Measurements from ENCODE around the gene BLOC1S3. TPM values are rescaled to one million over a fixed set of nuclear protein-coding genes. Genes with fewer than 3 reads are reported as not detected.

The BLOC1S3 gene
- total and polyA plus RNA-seq, 4 donors = 4.2 to 17.3 (median 8.1) TPM

DNA sequence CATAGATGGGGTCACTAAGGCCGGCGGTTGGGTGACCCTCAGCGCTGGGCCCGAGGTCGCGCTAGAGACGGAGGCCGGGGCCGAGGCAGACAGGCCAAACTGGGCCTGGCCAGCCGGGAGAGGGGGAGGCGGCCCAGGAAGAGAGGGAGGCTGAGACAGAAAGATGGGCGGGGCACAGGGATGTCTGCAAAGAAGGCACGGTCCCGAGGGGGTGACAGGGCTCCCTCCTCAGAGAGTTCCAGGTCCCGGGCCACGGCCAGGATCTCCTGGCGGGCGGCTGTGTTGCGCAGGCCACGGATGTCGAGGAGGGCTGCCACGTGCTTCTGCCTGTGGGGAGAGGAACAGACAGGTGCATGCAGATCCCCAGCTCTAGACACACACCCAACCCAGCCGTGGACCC, 34.4 kb downstream of the BLOC1S3 start:
- Histone ChIP-seq H3K9ac (ENCODE audit: insufficient read depth in 1 of 2, low read length in 2 of 2) (no peak overlapping the region), H3K9me3 (ENCODE audit: control insufficient read depth in 4 of 4, insufficient read depth in 3 of 4, low read length in 3 of 4) (no peaks in the 10 kb centered on the region), H3K4me1 (ENCODE audit: control insufficient read depth in 5 of 5, insufficient read depth in 5 of 5, low read length in 5 of 5) (peaks cover 0 to 16% (median 10%) of the 10 kb centered on the region in 5 donors), H3K27me3 (ENCODE audit: control insufficient read depth in 3 of 3, insufficient read depth in 3 of 3, low read length in 2 of 3) (peaks cover 0 to 31% (median 16%) of the 10 kb centered on the region in 3 donors), H3K27ac (ENCODE audit: low read depth in 1 of 2, low read length in 1 of 2) (peak overlapping the region in 1 of 2 donors; percentile 9), H3K36me3 (ENCODE audit: control insufficient read depth in 4 of 4, insufficient read depth in 4 of 4, low read length in 4 of 4) (no peaks in the 10 kb centered on the region), H3K4me3 (no peak overlapping the region)
- 80 to 83% methylated on average over 14 to 23 of the region's 23 CpGs for WGBS, 2 donors
- TF ChIP-seq, protein P1, sequence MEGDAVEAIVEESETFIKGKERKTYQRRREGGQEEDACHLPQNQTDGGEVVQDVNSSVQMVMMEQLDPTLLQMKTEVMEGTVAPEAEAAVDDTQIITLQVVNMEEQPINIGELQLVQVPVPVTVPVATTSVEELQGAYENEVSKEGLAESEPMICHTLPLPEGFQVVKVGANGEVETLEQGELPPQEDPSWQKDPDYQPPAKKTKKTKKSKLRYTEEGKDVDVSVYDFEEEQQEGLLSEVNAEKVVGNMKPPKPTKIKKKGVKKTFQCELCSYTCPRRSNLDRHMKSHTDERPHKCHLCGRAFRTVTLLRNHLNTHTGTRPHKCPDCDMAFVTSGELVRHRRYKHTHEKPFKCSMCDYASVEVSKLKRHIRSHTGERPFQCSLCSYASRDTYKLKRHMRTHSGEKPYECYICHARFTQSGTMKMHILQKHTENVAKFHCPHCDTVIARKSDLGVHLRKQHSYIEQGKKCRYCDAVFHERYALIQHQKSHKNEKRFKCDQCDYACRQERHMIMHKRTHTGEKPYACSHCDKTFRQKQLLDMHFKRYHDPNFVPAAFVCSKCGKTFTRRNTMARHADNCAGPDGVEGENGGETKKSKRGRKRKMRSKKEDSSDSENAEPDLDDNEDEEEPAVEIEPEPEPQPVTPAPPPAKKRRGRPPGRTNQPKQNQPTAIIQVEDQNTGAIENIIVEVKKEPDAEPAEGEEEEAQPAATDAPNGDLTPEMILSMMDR (IDR thresholded peaks at IDR 0.05; ENCODE audit: control extremely low read depth, extremely low read depth) = no peak
- DNase-seq (no peak), ATAC-seq (ENCODE audit: insufficient read depth, low FRiP score) (no peak)

DNA sequence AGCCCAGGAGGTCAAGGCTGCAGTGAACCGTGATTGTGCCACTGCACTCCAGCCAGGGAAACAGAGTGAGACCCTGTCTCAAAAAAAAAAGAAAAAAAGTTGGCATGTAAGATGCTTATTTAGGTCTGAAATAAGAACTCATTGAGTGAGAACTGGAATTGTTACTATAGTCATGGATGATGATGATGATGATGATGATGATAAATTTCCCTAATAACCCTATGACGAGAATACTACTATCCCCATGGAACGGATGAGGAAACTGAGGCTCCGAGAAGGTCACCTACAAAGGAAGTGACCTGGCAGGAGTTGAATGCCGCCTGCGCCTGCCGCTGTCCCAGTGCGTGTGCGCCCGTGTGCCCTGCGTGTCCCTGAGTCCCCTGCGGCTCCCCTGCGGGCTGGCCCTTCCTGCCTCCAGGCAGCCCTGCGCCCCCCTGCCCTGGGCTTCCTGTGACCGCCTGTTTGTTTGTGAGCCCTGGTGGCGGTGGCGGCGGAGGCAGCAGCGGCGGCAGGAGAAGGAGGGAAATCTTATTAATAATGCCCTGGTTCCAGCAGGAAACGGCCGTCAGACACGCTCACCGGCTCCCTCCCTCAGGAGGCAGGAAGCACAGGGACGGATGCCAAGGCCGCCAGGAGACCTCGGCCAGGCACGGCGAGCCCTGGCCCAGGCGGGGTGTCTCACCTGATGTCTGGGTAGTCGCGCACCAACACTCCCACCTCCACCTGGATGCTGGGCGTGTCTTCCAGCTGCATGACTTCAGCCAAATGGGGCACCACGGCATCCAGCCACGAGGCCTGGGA, 37.0 kb downstream of the BLOC1S3 start:
- 5 to 11% methylated on average over 35 of the region's 35 CpGs for WGBS, 2 donors
- peaks cover 0 to 40% (median 16%) of the 10 kb centered on the region in 3 donors for H3K27me3 ChIP-seq (ENCODE audit: control insufficient read depth in 3 of 3, insufficient read depth in 3 of 3, low read length in 2 of 3)
- H3K4me1 ChIP-seq (ENCODE audit: control insufficient read depth in 5 of 5, insufficient read depth in 5 of 5, low read length in 5 of 5) = peaks cover 0 to 16% (median 10%) of the 10 kb centered on the region in 5 donors
- H3K9ac ChIP-seq (ENCODE audit: insufficient read depth in 1 of 2, low read length in 2 of 2) = no peak overlapping the region
- peak overlapping the region in 1 of 2 donors; percentile 71 for H3K27ac ChIP-seq (ENCODE audit: low read depth in 1 of 2, low read length in 1 of 2)
- no peak overlapping the region for H3K4me3 ChIP-seq
- DNase-seq (peak; percentile 23 to 57 (median 28)), ATAC-seq (ENCODE audit: insufficient read depth, low FRiP score) (no peak)
- H3K36me3 ChIP-seq (ENCODE audit: control insufficient read depth in 4 of 4, insufficient read depth in 4 of 4, low read length in 4 of 4) = no peaks in the 10 kb centered on the region
- no peaks in the 10 kb centered on the region for H3K9me3 ChIP-seq (ENCODE audit: control insufficient read depth in 4 of 4, insufficient read depth in 3 of 4, low read length in 3 of 4)
- TF ChIP-seq, protein P1 (IDR thresholded peaks at IDR 0.05; ENCODE audit: control extremely low read depth, extremely low read depth) = no peak

GRCh38 chr19:45216667-45217066, 38.1 kb downstream of the BLOC1S3 start:
- WGBS, 2 donors = 69 to 77% methylated on average over 6 of the region's 6 CpGs
- Histone ChIP-seq H3K9ac (ENCODE audit: insufficient read depth in 1 of 2, low read length in 2 of 2) (no peak overlapping the region), H3K36me3 (ENCODE audit: control insufficient read depth in 4 of 4, insufficient read depth in 4 of 4, low read length in 4 of 4) (no peaks in the 10 kb centered on the region), H3K27ac (ENCODE audit: low read depth in 1 of 2, low read length in 1 of 2) (no peak overlapping the region), H3K4me1 (ENCODE audit: control insufficient read depth in 5 of 5, insufficient read depth in 5 of 5, low read length in 5 of 5) (peaks cover 0 to 12% (median 10%) of the 10 kb centered on the region in 5 donors), H3K27me3 (ENCODE audit: control insufficient read depth in 3 of 3, insufficient read depth in 3 of 3, low read length in 2 of 3) (peaks cover 0 to 40% (median 16%) of the 10 kb centered on the region in 3 donors), H3K4me3 (no peak overlapping the region), H3K9me3 (ENCODE audit: control insufficient read depth in 4 of 4, insufficient read depth in 3 of 4, low read length in 3 of 4) (no peaks in the 10 kb centered on the region)
- TF ChIP-seq, protein P1 (IDR thresholded peaks at IDR 0.05; ENCODE audit: control extremely low read depth, extremely low read depth) = no peak
- no peak for ATAC-seq (ENCODE audit: insufficient read depth, low FRiP score)
- no peak for DNase-seq
